Cardiac fibroblast (primary cell): ENCODE results near the gene CNTNAP5.

Experiments used
- DNase-seq, 2 donors: peaks; one replicate each; pipeline versions ENCODE4 v3.0.0 to v3.0.0-alpha.2; 2010; ENCODE audit warnings: low read depth in 2 of 2
- H3K4me3 ChIP-seq, 2 donors: replicated peaks in 1 of 2; 1 replicate in 1 of 2; 2 replicates in 1 of 2; pipeline ENCODE4 v1.5.1; 2011; ENCODE audit warnings: low read depth in 2 of 2, low read length in 2 of 2, mild to moderate bottlenecking in 2 of 2, moderate library complexity in 1 of 2
- TF ChIP-seq, protein P1 (sequence below): IDR thresholded peaks from one replicate; pipeline ENCODE4 v1.5.1; 2011; ENCODE audit warnings: low read depth, mild to moderate bottlenecking, low read length, inconsistent platforms

Gene CNTNAP5

DNA sequence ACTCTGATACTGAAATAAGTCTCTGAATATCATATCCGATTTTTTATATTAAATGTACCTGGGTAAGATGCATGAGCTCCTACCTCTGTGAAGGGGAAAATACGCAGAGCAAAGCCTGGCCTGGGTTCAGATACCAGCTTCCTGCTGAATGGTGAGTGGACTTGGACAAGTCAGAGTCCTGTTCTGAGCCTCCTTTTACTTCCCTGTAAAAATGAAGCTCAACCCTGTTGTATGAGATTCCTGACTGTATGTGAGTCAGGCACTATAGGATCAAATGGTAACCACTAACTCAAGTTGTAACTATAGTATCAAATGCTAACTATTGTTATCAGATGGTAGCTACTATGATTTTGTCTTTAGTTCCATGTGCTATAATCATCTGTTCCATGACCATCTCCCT, 561.7 kb downstream of the CNTNAP5 start:
- no peak for DNase-seq
- H3K4me3 ChIP-seq, result no peak overlapping the region
- TF ChIP-seq, protein P1, sequence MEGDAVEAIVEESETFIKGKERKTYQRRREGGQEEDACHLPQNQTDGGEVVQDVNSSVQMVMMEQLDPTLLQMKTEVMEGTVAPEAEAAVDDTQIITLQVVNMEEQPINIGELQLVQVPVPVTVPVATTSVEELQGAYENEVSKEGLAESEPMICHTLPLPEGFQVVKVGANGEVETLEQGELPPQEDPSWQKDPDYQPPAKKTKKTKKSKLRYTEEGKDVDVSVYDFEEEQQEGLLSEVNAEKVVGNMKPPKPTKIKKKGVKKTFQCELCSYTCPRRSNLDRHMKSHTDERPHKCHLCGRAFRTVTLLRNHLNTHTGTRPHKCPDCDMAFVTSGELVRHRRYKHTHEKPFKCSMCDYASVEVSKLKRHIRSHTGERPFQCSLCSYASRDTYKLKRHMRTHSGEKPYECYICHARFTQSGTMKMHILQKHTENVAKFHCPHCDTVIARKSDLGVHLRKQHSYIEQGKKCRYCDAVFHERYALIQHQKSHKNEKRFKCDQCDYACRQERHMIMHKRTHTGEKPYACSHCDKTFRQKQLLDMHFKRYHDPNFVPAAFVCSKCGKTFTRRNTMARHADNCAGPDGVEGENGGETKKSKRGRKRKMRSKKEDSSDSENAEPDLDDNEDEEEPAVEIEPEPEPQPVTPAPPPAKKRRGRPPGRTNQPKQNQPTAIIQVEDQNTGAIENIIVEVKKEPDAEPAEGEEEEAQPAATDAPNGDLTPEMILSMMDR, result no peak

GRCh38 chr2:124589971-124590370, 564.9 kb downstream of the CNTNAP5 start:
- DNase-seq, result no peak
- H3K4me3 ChIP-seq, result no peak overlapping the region
- TF ChIP-seq, protein P1, result no peak

DNA sequence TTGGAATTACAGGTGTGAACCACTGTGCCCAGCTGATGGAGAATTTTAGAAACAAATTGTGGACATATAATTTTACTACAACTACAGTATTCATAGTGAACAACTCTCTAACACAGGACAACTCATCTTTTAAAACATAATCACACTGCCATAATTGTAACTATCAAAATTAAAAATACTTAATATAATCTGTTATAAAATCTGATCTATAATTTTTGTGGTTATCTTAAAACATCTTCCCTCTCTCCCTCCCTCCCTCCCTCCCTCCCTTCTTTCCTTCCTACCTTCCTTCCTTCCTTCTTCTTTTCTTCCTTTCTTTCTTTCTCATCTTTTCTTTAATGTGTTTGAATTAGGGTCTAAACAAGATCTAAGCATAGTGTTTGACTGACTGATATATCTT, 577.7 kb downstream of the CNTNAP5 start:
- no peak overlapping the region for H3K4me3 ChIP-seq
- TF ChIP-seq, protein P1, result no peak
- DNase-seq, result no peak

DNA sequence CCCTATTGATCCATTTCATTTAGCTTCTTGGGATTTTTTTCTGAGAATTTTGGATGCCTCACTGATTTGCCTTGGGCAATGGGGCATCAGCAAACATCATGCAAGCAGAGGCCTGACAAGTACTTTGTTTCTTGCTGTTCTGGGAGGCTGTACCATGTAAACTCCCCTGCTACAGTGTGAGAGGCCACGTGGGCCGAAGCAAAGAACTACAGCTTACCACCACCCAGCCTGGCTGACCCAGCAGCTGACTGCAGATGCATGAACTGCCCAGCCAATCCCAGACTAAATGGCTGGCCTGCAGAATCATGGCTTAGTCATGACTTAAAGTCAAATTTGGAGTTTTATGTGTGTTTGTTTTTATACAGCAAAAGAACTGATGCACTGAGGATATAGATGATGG, 579.9 kb downstream of the CNTNAP5 start:
- no peak overlapping the region for H3K4me3 ChIP-seq
- TF ChIP-seq, protein P1, result no peak
- no peak for DNase-seq

DNA sequence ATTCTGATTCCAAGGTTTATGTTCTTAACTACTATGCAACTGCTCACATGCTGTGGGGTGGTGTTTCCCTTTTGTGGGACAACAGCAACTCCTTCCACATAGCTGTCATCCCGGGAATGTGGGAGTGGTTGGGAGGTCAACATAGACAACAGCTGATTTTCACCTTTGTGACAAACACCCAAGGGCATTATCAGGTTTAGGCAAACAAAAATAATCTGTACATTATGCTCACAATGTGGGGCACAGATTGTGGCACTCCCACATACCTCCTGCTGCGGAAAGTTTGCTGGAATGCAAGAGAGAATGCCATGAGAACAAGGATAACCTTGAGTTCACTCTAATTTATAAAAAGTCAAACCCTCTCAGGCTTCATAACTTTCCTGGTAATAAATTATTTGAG, 582.6 kb downstream of the CNTNAP5 start:
- TF ChIP-seq, protein P1, result no peak
- no peak for DNase-seq
- no peak overlapping the region for H3K4me3 ChIP-seq

- no peak overlapping the region for H3K4me3 ChIP-seq
- DNase-seq, result no peak
- TF ChIP-seq, protein P1, result no peak
These were observed 584.6 kb downstream of the CNTNAP5 start for GRCh38 chr2:124609667-124610066.

DNA sequence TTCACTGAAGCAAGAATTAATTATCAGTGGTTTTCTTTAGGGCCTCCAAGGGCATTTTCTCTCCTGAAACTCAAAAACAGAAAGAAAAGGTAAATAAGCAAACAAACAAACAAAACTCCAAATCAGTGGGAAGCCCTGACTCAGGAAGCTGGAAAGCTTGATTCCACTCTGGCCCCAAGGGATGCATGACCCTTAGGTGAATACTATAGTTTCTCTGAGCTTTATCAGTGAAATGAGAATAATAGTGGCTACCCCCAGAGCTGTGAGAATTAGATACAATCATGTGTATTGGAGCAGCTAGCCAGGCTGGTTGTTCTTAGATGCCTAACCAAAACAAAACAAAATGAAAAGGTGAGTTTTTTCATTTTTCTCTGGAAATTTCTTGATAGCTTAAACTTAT, 585.1 kb downstream of the CNTNAP5 start:
- DNase-seq, result no peak
- H3K4me3 ChIP-seq, result no peak overlapping the region
- TF ChIP-seq, protein P1, result no peak
